Articular chondrocyte of knee joint (primary cell): Measurements from ENCODE around the gene STS. TPM values are rescaled to one million over a fixed set of nuclear protein-coding genes. Genes with fewer than 3 reads are reported as not detected.

Source experiments
- small RNA-seq: library from RNA; depleted of rRNA; stranded (forward); fragments of <200 nt; gene quantifications from one replicate; pipeline ENCODE3, GENCODE V24; 2012
- total RNA-seq: library from RNA; depleted of rRNA; stranded (reverse); fragments of >200 nt; gene quantifications from 2 replicates; pipeline ENCODE4 v1.2.3, GENCODE V29; 2012

STS gene, protein sequence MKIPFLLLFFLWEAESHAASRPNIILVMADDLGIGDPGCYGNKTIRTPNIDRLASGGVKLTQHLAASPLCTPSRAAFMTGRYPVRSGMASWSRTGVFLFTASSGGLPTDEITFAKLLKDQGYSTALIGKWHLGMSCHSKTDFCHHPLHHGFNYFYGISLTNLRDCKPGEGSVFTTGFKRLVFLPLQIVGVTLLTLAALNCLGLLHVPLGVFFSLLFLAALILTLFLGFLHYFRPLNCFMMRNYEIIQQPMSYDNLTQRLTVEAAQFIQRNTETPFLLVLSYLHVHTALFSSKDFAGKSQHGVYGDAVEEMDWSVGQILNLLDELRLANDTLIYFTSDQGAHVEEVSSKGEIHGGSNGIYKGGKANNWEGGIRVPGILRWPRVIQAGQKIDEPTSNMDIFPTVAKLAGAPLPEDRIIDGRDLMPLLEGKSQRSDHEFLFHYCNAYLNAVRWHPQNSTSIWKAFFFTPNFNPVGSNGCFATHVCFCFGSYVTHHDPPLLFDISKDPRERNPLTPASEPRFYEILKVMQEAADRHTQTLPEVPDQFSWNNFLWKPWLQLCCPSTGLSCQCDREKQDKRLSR
- 58.1 and 58.8 TPM in 2 replicates for total RNA-seq

DNA sequence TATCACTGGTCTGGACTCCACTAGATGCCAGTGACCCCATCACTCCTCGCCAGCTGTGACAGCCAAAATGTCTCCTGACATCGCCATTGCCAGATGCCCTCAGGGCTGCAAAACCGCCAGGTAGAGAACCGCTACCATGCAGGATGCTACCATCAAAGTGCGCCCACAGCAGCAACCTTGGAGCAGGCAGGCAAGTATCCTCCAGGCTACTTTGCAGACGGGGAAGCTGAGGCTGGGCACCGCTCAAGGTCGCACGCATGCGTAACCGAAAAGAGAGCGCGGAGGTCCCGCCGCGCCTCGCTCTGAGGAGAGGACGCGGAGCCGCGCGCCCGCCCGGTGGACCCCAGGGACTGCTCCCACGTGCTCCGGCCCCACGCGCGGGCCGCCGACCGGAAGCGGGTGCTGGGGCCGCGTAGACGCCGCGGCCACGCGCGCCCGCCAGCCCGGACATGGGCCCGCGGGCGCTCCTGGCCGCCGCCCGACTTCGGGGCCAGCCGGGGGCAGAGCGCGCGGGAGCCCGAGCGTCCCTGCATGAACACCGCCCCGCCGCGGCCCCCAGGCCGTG is at the start of gene STS:
Gene STS (plus strand): TSS at position 300 of the 565 bp plus-strand sequence. CDS start 105,488 bp downstream, outside the sequence.

DNA sequence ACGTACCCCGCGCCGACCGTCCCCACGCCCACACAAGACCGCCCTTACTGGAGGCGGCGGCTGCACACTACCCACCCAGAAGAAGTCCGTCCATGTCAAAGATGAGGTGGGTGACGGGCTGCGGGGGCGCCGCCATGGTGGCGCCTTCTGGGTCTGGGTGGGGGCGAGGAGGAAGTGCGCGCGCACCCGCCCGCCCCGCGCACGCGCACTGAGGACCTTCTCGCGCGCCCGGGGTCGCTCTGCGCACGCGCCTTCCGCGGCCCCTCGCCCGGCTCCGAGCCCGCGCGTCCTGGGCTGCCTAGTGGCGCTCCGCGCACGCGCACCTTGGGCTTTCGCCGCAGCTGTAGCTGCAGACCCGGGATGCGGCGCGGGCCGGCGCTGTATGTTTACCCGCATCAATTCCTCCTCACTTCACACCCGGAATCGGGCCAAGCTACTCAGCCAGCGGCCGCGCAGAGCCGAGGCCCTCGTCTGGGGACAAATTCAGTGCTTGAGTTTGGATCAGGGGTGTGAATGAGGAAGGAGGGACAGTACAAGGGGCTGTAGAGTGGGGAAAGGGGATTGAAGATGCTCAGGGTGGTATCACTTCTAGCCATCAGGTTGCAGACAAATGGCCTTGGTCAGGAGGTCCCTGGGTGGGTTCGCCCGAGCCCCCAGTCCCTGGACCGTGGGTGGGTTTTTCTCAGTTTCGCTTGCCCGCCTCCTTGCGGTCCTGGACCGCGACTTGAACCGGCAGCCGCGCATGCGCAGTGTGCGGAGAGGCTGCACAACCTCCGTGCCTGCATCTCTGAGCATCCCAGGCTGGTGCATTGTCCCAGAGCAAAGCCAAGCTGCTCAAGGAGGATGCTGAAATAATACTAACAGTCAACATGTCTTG is 704 bp downstream of the STS start, which contains the start of gene PUDP:
Gene PUDP (minus strand): TSS at position 176 of the 877 bp plus-strand sequence. CDS start 40 bp downstream, at position 136.

Small RNAs within 50 kb of the gene (small RNA-seq; reads per million reads assigned to genes)
- not detected for gene MIR4767

Other genes starting within 250 kb of the STS start
- gene PUDP, start 441 bp downstream of the STS start, total RNA-seq: 9.5 and 18.5 TPM in 2 replicates